Stomach (tissue), 4 donors: ENCODE results near the gene SGPL1.

Experiments used
- CTCF ChIP-seq, 7 experiments: fragments of 450-650 bp in 4 of 7; fragments of 200-600 bp in 3 of 7; sonication (generic) in 3 of 7; IDR thresholded peaks; one replicate each; pipeline ENCODE4 v1.5.1; 2016 to 2019; ENCODE audit warnings: antibody characterized with exemption in 7 of 7, control low read depth in 2 of 7, mild to moderate bottlenecking in 1 of 7
- EP300 ChIP-seq: sonication (generic); formaldehyde crosslinking; IDR thresholded peaks from one replicate; pipeline ENCODE4 v1.6.1; 2017; ENCODE audit warnings: antibody characterized with exemption
- POLR2A ChIP-seq, 4 donors: fragments of 450-650 bp; IDR thresholded peaks; one replicate each; pipeline ENCODE4 v1.6.1; 2016; ENCODE audit warnings: antibody characterized with exemption in 4 of 4, control low read depth in 2 of 4, mild to moderate bottlenecking in 1 of 4, moderate library complexity in 1 of 4
- POLR2AphosphoS5 ChIP-seq, 3 donors: sonication (generic); formaldehyde crosslinking; IDR thresholded peaks; one replicate each; pipeline ENCODE4 v1.6.1; 2016; ENCODE audit warnings: antibody characterized with exemption in 3 of 3

GRCh38 chr10:70907637-70908405 is 92.1 kb downstream of the SGPL1 start:
- TF ChIP-seq CTCF (IDR thresholded peaks at IDR 0.05), result no peak
- no peak for TF ChIP-seq POLR2AphosphoS5 (IDR thresholded peaks at IDR 0.05)
- TF ChIP-seq POLR2A (IDR thresholded peaks at IDR 0.05), result no peak
- no peak for TF ChIP-seq EP300
